Stimulated activated CD4-positive, alpha-beta T cell treated with anti-CD3 and anti-CD28 coated beads, Interleukin-15, amount 100 ng/mL, for 48 hours (primary cell): Measurements from ENCODE around the gene NCBP2.

Source experiments
- DNase-seq, 2 donors: peaks; one replicate each; pipeline ENCODE4 v3.0.0-alpha.2; 2020; ENCODE audit warnings: low read depth in 2 of 2

NCBP2 gene

GRCh38 chr3:196942226-196942914 is at the start of gene NCBP2:
TSS of gene NCBP2 (minus strand) at chr3:196942528. CDS start at chr3:196942503, 25 bp downstream.
- peak; percentile 99 for DNase-seq

- DNase-seq = no peak
Observed at GRCh38 chr3:196991581-196992460, 49.5 kb upstream of the NCBP2 start.

- DNase-seq = no peak
Observed at GRCh38 chr3:196990601-196991007, 48.3 kb upstream of the NCBP2 start.

- DNase-seq = no peak
Observed at GRCh38 chr3:196989721-196990262, 47.5 kb upstream of the NCBP2 start.

- DNase-seq = no peak
Observed at GRCh38 chr3:196988241-196989029, 46.1 kb upstream of the NCBP2 start.

- no peak for DNase-seq
Observed at GRCh38 chr3:196987022-196987421, 44.7 kb upstream of the NCBP2 start.

- no peak for DNase-seq
Observed at GRCh38 chr3:196985954-196986885, 43.9 kb upstream of the NCBP2 start.

GRCh38 chr3:196985298-196985697 is 43.0 kb upstream of the NCBP2 start:
- no peak for DNase-seq

- no peak for DNase-seq
Observed at GRCh38 chr3:196983186-196983585, 40.9 kb upstream of the NCBP2 start.

- DNase-seq = no peak
Observed at GRCh38 chr3:196981657-196982056, 39.3 kb upstream of the NCBP2 start.

- DNase-seq = no peak
Observed at GRCh38 chr3:196979545-196979944, 37.2 kb upstream of the NCBP2 start.

GRCh38 chr3:196976941-196977340 is 34.6 kb upstream of the NCBP2 start:
- DNase-seq = no peak

- DNase-seq = no peak
Observed at GRCh38 chr3:196975349-196975748, 33.0 kb upstream of the NCBP2 start.

- DNase-seq = no peak
Observed at GRCh38 chr3:196974661-196975060, 32.3 kb upstream of the NCBP2 start.

- DNase-seq = no peak
Observed at GRCh38 chr3:196971094-196971698, 28.9 kb upstream of the NCBP2 start.

- no peak for DNase-seq
Observed at GRCh38 chr3:196970547-196971093, 28.3 kb upstream of the NCBP2 start.

- DNase-seq = peak; percentile 40 to 49
Observed at GRCh38 chr3:196969660-196970546, 27.6 kb upstream of the NCBP2 start.

GRCh38 chr3:196969134-196969659 is 26.9 kb upstream of the NCBP2 start:
- DNase-seq = peak in 1 of 2 donors; percentile 30
